Fibroblast of lung (primary cell): ENCODE data around the gene ARPP19. TPM values are rescaled to one million over a fixed set of nuclear protein-coding genes. Genes with fewer than 3 reads are reported as not detected.

Experiments used
- DNase-seq, 2 donors: peaks; one replicate each; pipeline versions ENCODE4 v3.0.0 to v3.0.0-alpha.2; 2010; ENCODE audit warnings: low read depth in 2 of 2
- H2AFZ ChIP-seq: 2 replicates; pipeline ENCODE4 v1.5.1; 2012; ENCODE audit warnings: low read length, control low read depth, inconsistent platforms
- H3K27ac ChIP-seq: 2 replicates; pipeline ENCODE4 v1.5.1; 2011; ENCODE audit warnings: low read length, control low read depth; ENCODE audit not compliant: insufficient read depth
- H3K27me3 ChIP-seq: 2 replicates; pipeline ENCODE4 v1.5.1; 2011; ENCODE audit warnings: mild to moderate bottlenecking, low read length; ENCODE audit not compliant: control insufficient read depth, insufficient read depth
- H3K36me3 ChIP-seq: 2 replicates; pipeline ENCODE4 v1.5.1; 2011; ENCODE audit warnings: low read length; ENCODE audit not compliant: control insufficient read depth, insufficient read depth
- H3K4me1 ChIP-seq: 2 replicates; pipeline ENCODE4 v1.5.1; 2011; ENCODE audit warnings: low read length; ENCODE audit not compliant: control insufficient read depth, insufficient read depth; ENCODE audit errors: extremely low read depth
- H3K4me2 ChIP-seq: 2 replicates; pipeline ENCODE4 v1.5.1; 2011; ENCODE audit warnings: low read length, control low read depth; ENCODE audit not compliant: insufficient read depth; ENCODE audit errors: extremely low read depth
- H3K4me3 ChIP-seq, 4 experiments: fragments of 200-600 bp in 1 of 4; sonication (generic) in 1 of 4; replicated peaks in 1 of 4; 2 replicates each; pipeline ENCODE4 v1.5.1; 2011 to 2016; ENCODE audit warnings: low read length in 4 of 4, low read depth in 3 of 4, mild to moderate bottlenecking in 3 of 4, control low read depth in 2 of 4, inconsistent platforms in 1 of 4, mixed read lengths in 1 of 4; ENCODE audit not compliant: insufficient read depth in 1 of 4; ENCODE audit errors: control extremely low read depth in 1 of 4
- H3K79me2 ChIP-seq: 2 replicates; pipeline ENCODE4 v1.5.1; 2012; ENCODE audit warnings: mild to moderate bottlenecking, low read length, inconsistent platforms; ENCODE audit not compliant: control insufficient read depth, insufficient read depth
- H3K9ac ChIP-seq: 2 replicates; pipeline ENCODE4 v1.5.1; 2011; ENCODE audit warnings: mild to moderate bottlenecking, low read length, control low read depth; ENCODE audit not compliant: insufficient read depth
- H3K9me3 ChIP-seq: 2 replicates; pipeline ENCODE4 v1.5.1; 2012; ENCODE audit warnings: low read depth, low read length; ENCODE audit not compliant: control insufficient read depth, insufficient read depth
- H4K20me1 ChIP-seq: 2 replicates; pipeline ENCODE4 v1.5.1; 2011; ENCODE audit warnings: low read length; ENCODE audit not compliant: control insufficient read depth, insufficient read depth; ENCODE audit errors: extremely low read depth
- CTCF ChIP-seq, 2 donors: IDR thresholded peaks in 1 of 2; conservative IDR thresholded peaks in 1 of 2; 1 replicate in 1 of 2; 2 replicates in 1 of 2; pipeline ENCODE4 v1.5.1; 2011 to 2012; ENCODE audit warnings: low read length in 2 of 2, control low read depth in 1 of 2, inconsistent platforms in 1 of 2, low read depth in 1 of 2, mild to moderate bottlenecking in 1 of 2
- EZH2 ChIP-seq: IDR thresholded peaks from 2 replicates; pipeline ENCODE4 v1.5.1; 2012; ENCODE audit warnings: low read length, control low read depth, mild to moderate bottlenecking; ENCODE audit errors: missing control alignments
- polyA plus RNA-seq, 2 donors: library from polyadenylated mRNA; depleted of rRNA in 1 of 2; stranded (reverse) in 1 of 2; unstranded in 1 of 2; fragments of >200 nt; gene quantifications; 2 replicates each; pipeline ENCODE4 v1.2.1, GENCODE V29; 2011 to 2012; ENCODE audit warnings: missing spikeins in 1 of 2
- total RNA-seq: library from RNA; depleted of rRNA; stranded (reverse); fragments of >200 nt; gene quantifications from 2 replicates; pipeline ENCODE4 v1.2.1, GENCODE V29; 2014

ARPP19 gene
- total and polyA plus RNA-seq, 2 donors (not counting 1 experiment from before 2014, with no cell fraction given): 65.9 to 97.8 TPM

DNA sequence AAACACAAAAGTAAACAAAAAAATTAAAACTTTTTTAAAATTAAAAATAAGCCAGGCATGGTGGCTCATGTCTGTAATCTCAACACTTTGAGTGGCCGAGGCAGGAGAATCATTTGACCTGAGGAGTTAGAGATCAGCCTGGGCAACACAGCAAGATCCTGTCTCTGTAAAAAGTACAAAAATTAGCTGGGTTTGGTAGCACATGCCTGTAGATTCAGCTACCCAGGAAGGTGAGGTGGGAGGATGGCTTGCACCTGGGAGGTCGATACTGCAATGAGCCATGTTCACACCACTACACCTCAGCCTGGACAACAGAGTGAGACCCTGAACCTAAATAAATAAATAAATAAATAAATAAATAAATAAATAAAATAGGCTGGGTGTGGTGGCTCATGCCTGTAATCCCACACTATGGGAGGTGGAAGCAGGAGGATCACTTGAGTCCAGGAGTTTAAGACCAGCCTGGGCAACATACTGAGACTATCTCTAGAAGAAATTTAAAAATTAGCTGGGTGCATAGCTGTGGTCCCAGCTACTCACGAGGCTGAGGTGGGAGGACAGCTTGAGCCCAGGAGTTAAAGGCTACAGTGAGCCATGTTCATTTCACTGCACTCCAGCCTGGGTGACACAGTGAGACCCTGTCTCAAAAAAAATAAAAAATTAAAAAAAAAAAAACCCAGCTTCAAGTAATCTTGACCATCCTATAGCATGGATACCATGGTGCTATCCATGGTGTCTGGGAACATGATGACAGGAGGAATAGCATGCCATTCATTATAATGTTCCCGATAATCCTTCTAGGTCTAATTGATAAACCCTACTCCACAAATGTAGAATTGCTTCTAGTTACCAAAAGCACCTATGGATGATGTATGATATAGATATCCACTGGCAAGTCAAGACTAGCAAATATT lies 44.4 kb downstream of the ARPP19 start:
- no peak overlapping the region for H3K9ac ChIP-seq
- no peaks in the 10 kb centered on the region for H3K36me3 ChIP-seq
- H2AFZ ChIP-seq: no peak overlapping the region
- no peaks in the 10 kb centered on the region for H3K4me1 ChIP-seq
- H4K20me1 ChIP-seq: no peaks in the 10 kb centered on the region
- no peak overlapping the region for H3K4me3 ChIP-seq
- no peaks in the 10 kb centered on the region for H3K9me3 ChIP-seq
- H3K27me3 ChIP-seq: no peaks in the 10 kb centered on the region
- TF ChIP-seq EZH2 (no peak), CTCF (conservative IDR thresholded peaks at IDR 0.05 in 1 of 2, IDR thresholded peaks at IDR 0.05 in 1 of 2; ENCODE audit: low read depth in 1 of 2, low read length in 2 of 2) (no peak)
- H3K4me2 ChIP-seq: no peak overlapping the region
- H3K27ac ChIP-seq: no peak overlapping the region
- DNase-seq: no peak
- peaks cover 50% of the 10 kb centered on the region for H3K79me2 ChIP-seq

GRCh38 chr15:52523647-52524046 lies 45.2 kb downstream of the ARPP19 start:
- H3K4me3 ChIP-seq: no peak overlapping the region
- H3K27me3 ChIP-seq: no peaks in the 10 kb centered on the region
- H3K9me3 ChIP-seq: no peaks in the 10 kb centered on the region
- H3K36me3 ChIP-seq: no peaks in the 10 kb centered on the region
- H4K20me1 ChIP-seq: no peaks in the 10 kb centered on the region
- TF ChIP-seq EZH2 (no peak), CTCF (conservative IDR thresholded peaks at IDR 0.05 in 1 of 2, IDR thresholded peaks at IDR 0.05 in 1 of 2; ENCODE audit: low read depth in 1 of 2, low read length in 2 of 2) (no peak)
- peak overlapping the region; percentile 34 for H3K27ac ChIP-seq
- H3K9ac ChIP-seq: no peak overlapping the region
- peak overlapping the region; percentile 66 for H3K4me2 ChIP-seq
- no peak for DNase-seq
- H2AFZ ChIP-seq: no peak overlapping the region
- H3K4me1 ChIP-seq: no peaks in the 10 kb centered on the region
- peaks cover 55% of the 10 kb centered on the region for H3K79me2 ChIP-seq

DNA sequence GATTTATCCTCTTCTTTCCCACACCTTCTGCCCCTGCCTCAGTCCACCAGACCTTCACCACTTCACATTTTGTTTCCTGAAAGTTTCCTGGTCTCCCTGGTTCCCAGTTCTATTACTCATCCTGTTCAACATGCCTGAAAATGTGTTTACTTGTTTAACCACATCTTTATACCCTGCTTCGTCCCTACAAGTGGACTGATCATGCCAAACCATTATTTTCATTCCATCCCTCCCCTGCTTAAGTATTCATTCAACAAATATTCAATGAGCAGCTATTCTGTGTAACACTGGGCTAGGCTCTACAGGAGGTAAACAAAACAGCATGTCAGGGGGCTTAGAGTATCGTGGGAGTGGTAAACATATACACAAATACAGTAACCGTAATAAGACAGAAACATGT lies 45.6 kb downstream of the ARPP19 start:
- peaks cover 55% of the 10 kb centered on the region for H3K79me2 ChIP-seq
- no peaks in the 10 kb centered on the region for H3K27me3 ChIP-seq
- no peaks in the 10 kb centered on the region for H3K9me3 ChIP-seq
- DNase-seq: peak; percentile 69 to 94
- no peaks in the 10 kb centered on the region for H3K36me3 ChIP-seq
- H3K4me1 ChIP-seq: no peaks in the 10 kb centered on the region
- H3K4me3 ChIP-seq: no peak overlapping the region
- H3K9ac ChIP-seq: no peak overlapping the region
- H3K27ac ChIP-seq: peak overlapping the region; percentile 34
- peak overlapping the region; percentile 66 for H3K4me2 ChIP-seq
- TF ChIP-seq EZH2: no peak
- no peak for TF ChIP-seq CTCF (conservative IDR thresholded peaks at IDR 0.05 in 1 of 2, IDR thresholded peaks at IDR 0.05 in 1 of 2; ENCODE audit: low read depth in 1 of 2, low read length in 2 of 2)
- no peaks in the 10 kb centered on the region for H4K20me1 ChIP-seq
- H2AFZ ChIP-seq: no peak overlapping the region
